Osteoblast (primary cell): Measurements from ENCODE around the gene ORM1. TPM values are rescaled to one million over a fixed set of nuclear protein-coding genes. Genes with fewer than 3 reads are reported as not detected.

Experiments used
- DNase-seq: peaks from one replicate; pipeline ENCODE4 v3.0.0; 2011; ENCODE audit warnings: low spot score, mixed read lengths; ENCODE audit not compliant: insufficient read length; ENCODE audit errors: missing footprints
- H2AFZ ChIP-seq: 2 replicates; pipeline ENCODE4 v1.6.0; 2011; ENCODE audit warnings: mild to moderate bottlenecking, low read length
- H3K27ac ChIP-seq: 2 replicates; pipeline ENCODE4 v1.5.1; 2011; ENCODE audit warnings: mild to moderate bottlenecking, low read depth, low read length, moderate library complexity
- H3K27me3 ChIP-seq: 2 replicates; pipeline ENCODE4 v1.6.0; 2012; ENCODE audit warnings: mild to moderate bottlenecking, control low read depth, inconsistent platforms, low read length, moderate library complexity; ENCODE audit not compliant: insufficient read depth
- H3K36me3 ChIP-seq: 2 replicates; pipeline ENCODE4 v1.5.1; 2011; ENCODE audit warnings: mild to moderate bottlenecking, low read length, control low read depth, moderate library complexity; ENCODE audit not compliant: insufficient read depth
- H3K4me1 ChIP-seq: 2 replicates; pipeline ENCODE4 v1.5.1; 2011; ENCODE audit warnings: mild to moderate bottlenecking, low read length, control low read depth, moderate library complexity; ENCODE audit not compliant: insufficient read depth
- H3K4me2 ChIP-seq: 2 replicates; pipeline ENCODE4 v1.6.0; 2011; ENCODE audit warnings: mild to moderate bottlenecking, low read length; ENCODE audit not compliant: insufficient read depth
- H3K4me3 ChIP-seq: fragments of 200-600 bp; sonication (generic); 3 replicates; pipeline ENCODE4 v1.5.1; 2012; ENCODE audit warnings: mild to moderate bottlenecking, low read length, inconsistent platforms; ENCODE audit not compliant: insufficient read depth
- H3K79me2 ChIP-seq: 2 replicates; pipeline ENCODE4 v1.6.0; 2012; ENCODE audit warnings: mild to moderate bottlenecking, low read length, control low read depth, inconsistent platforms; ENCODE audit not compliant: insufficient read depth
- H3K9me3 ChIP-seq: 2 replicates; pipeline ENCODE4 v1.5.1; 2011; ENCODE audit warnings: low read depth, low read length, control low read depth
- H4K20me1 ChIP-seq: 2 replicates; pipeline ENCODE4 v1.6.0; 2012; ENCODE audit warnings: mild to moderate bottlenecking, low read length, control low read depth; ENCODE audit not compliant: insufficient read depth
- CTCF ChIP-seq: IDR thresholded peaks from 2 replicates; pipeline ENCODE4 v1.5.1; 2011; ENCODE audit warnings: mild to moderate bottlenecking, low read depth, low read length, moderate library complexity; ENCODE audit errors: extremely low read depth
- total RNA-seq: library from RNA; depleted of rRNA; stranded (reverse); fragments of >200 nt; gene quantifications from 2 replicates; pipeline ENCODE4 v1.2.3, GENCODE V29; 2012

ORM1 gene
- total RNA-seq, 1 donor: not detected

- Histone ChIP-seq H3K4me1 (peaks cover 24% of the 10 kb centered on the region), H3K27ac (peak overlapping the region; percentile 33), H4K20me1 (no peaks in the 10 kb centered on the region), H3K4me2 (no peak overlapping the region), H3K36me3 (peaks cover 46% of the 10 kb centered on the region), H3K4me3 (no peak overlapping the region), H2AFZ (no peak overlapping the region), H3K27me3 (no peaks in the 10 kb centered on the region), H3K9me3 (no peaks in the 10 kb centered on the region), H3K79me2 (no peaks in the 10 kb centered on the region)
- TF ChIP-seq CTCF: no peak
- DNase-seq: peak; percentile 23
Observed at GRCh38 chr9:114349713-114350480, 27.0 kb downstream of the ORM1 start.

GRCh38 chr9:114350636-114351401, 27.9 kb downstream of the ORM1 start:
- no peak for TF ChIP-seq CTCF

GRCh38 chr9:114351932-114352331, 29.0 kb downstream of the ORM1 start:
- Histone ChIP-seq H3K4me2 (no peak overlapping the region), H3K36me3 (peaks cover 37% of the 10 kb centered on the region), H3K4me1 (peaks cover 24% of the 10 kb centered on the region), H3K27ac (no peak overlapping the region), H4K20me1 (no peaks in the 10 kb centered on the region), H3K27me3 (no peaks in the 10 kb centered on the region), H2AFZ (no peak overlapping the region), H3K79me2 (no peaks in the 10 kb centered on the region), H3K4me3 (no peak overlapping the region), H3K9me3 (no peaks in the 10 kb centered on the region)
- no peak for DNase-seq
- no peak for TF ChIP-seq CTCF

More at GRCh38 chr9:114350636-114351401, 27.9 kb downstream of the ORM1 start:
- H3K27ac ChIP-seq: no peak overlapping the region
- no peaks in the 10 kb centered on the region for H3K79me2 ChIP-seq
- no peak overlapping the region for H3K4me2 ChIP-seq
- H3K4me3 ChIP-seq: no peak overlapping the region
- H4K20me1 ChIP-seq: no peaks in the 10 kb centered on the region
- H3K9me3 ChIP-seq: no peaks in the 10 kb centered on the region
- H3K4me1 ChIP-seq: peaks cover 24% of the 10 kb centered on the region
- no peaks in the 10 kb centered on the region for H3K27me3 ChIP-seq
- no peak overlapping the region for H2AFZ ChIP-seq
- DNase-seq: no peak
- H3K36me3 ChIP-seq: peaks cover 43% of the 10 kb centered on the region

- Histone ChIP-seq H3K4me2 (no peak overlapping the region), H3K4me1 (peaks cover 8% of the 10 kb centered on the region), H3K36me3 (peaks cover 46% of the 10 kb centered on the region), H3K27ac (no peak overlapping the region), H3K27me3 (no peaks in the 10 kb centered on the region), H3K4me3 (no peak overlapping the region), H3K79me2 (no peaks in the 10 kb centered on the region), H4K20me1 (no peaks in the 10 kb centered on the region), H2AFZ (no peak overlapping the region), H3K9me3 (no peaks in the 10 kb centered on the region)
- no peak for DNase-seq
- no peak for TF ChIP-seq CTCF
Observed at GRCh38 chr9:114355821-114356220, 32.9 kb downstream of the ORM1 start.
